CD4-positive, alpha-beta T cell treated with Interleukin-12 subunit alpha and Interleukin-12 subunit beta, for 1 hour (primary cell): Measurements from ENCODE around the gene CASP4.
"Not testable (repeated sequence)": the region's sequence is repeated elsewhere in the genome, so short reads cannot be mapped to it uniquely, and the experiment has no call there.

Experiments used
- DNase-seq: peaks from one replicate; pipeline ENCODE4 v3.0.0-alpha.2; 2020

CASP4 gene

GRCh38 chr11:104946907-104947306 is 21.5 kb downstream of the CASP4 start:
- peak; percentile 72 for DNase-seq

- no peak for DNase-seq
Observed at GRCh38 chr11:104944076-104944475, 24.3 kb downstream of the CASP4 start.

- no peak for DNase-seq
Observed at GRCh38 chr11:104943561-104943960, 24.8 kb downstream of the CASP4 start.

GRCh38 chr11:104934594-104934993 is 33.8 kb downstream of the CASP4 start:
- DNase-seq, result peak; percentile 34

GRCh38 chr11:104934073-104934472 is 34.3 kb downstream of the CASP4 start:
- DNase-seq, result not testable (repeated sequence)

GRCh38 chr11:104928811-104929210 is 39.6 kb downstream of the CASP4 start:
- no peak for DNase-seq

- DNase-seq, result no peak
Observed at GRCh38 chr11:104926771-104927611, 41.4 kb downstream of the CASP4 start.

- no peak for DNase-seq
Observed at GRCh38 chr11:104925850-104926249, 42.5 kb downstream of the CASP4 start.

GRCh38 chr11:104918113-104918824 is 50.1 kb downstream of the CASP4 start:
- DNase-seq, result peak; percentile 49

- DNase-seq, result no peak
Observed at GRCh38 chr11:104917271-104918112, 50.9 kb downstream of the CASP4 start.

- no peak for DNase-seq
Observed at GRCh38 chr11:104916442-104916841, 51.9 kb downstream of the CASP4 start.

- no peak for DNase-seq
Observed at GRCh38 chr11:104912102-104912501, 56.3 kb downstream of the CASP4 start.

GRCh38 chr11:104908186-104908531 is 60.2 kb downstream of the CASP4 start:
- DNase-seq, result no peak

- DNase-seq, result no peak
Observed at GRCh38 chr11:104907521-104908185, 60.7 kb downstream of the CASP4 start.

- no peak for DNase-seq
Observed at GRCh38 chr11:104905271-104905670, 63.1 kb downstream of the CASP4 start.

GRCh38 chr11:104899226-104899625 is 69.1 kb downstream of the CASP4 start:
- no peak for DNase-seq

- no peak for DNase-seq
Observed at GRCh38 chr11:104898685-104899013, 69.7 kb downstream of the CASP4 start.

GRCh38 chr11:104897891-104898684 is 70.3 kb downstream of the CASP4 start, which contains the start of gene CASP12:
Gene CASP12 (minus strand): TSS chr11:104898460.
- peak; percentile 38 for DNase-seq

GRCh38 chr11:104895634-104896033 is 72.7 kb downstream of the CASP4 start:
- no peak for DNase-seq

- no peak for DNase-seq
Observed at GRCh38 chr11:104893876-104894275, 74.5 kb downstream of the CASP4 start.
